NCI-H2171 (cell line): ENCODE results near the gene ZNF276.
"Not testable (repeated sequence)": the region's sequence is repeated elsewhere in the genome, so short reads cannot be mapped to it uniquely, and the experiment has no call there.

ENCODE experiments used
- DNase-seq: peaks from one replicate; lab custom pipeline; 2025; lab: John Stamatoyannopoulos, UW

Gene ZNF276

DNA sequence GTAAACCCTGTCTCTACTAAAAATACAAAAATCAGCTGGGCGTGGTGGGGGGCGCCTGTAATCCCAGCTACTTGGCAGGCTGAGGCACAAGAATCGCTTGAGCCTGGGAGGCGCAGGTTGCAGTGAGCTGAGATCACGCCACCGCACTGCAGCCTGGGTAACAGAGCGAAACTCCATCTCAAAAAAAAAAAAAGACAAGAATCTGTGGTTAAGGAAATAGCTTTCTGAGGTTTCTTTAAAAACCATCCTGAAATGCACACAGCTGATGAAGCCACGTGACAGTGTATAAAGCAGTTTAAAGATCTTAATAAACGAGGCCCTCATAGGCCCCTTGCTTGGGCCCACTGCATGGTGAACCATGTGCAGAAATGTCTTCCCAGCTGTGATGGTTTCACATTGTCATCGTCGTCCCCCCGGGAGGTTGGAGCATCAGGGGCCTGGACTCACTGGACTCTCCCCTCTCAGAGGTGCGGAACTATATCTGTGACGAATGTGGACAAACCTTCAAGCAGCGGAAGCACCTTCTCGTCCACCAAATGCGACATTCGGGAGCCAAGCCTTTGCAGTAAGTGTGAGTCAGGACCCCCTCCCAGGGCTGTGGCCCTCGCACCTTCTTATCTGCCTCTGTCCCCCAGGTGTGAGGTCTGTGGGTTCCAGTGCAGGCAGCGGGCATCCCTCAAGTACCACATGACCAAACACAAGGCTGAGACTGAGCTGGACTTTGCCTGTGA, 16.2 kb downstream of the ZNF276 start:
- no peak for DNase-seq

- no peak for DNase-seq
Observed at GRCh38 chr16:89738072-89738377, 16.7 kb downstream of the ZNF276 start.

- no peak for DNase-seq
Observed at GRCh38 chr16:89738538-89739317, 17.4 kb downstream of the ZNF276 start.

DNA sequence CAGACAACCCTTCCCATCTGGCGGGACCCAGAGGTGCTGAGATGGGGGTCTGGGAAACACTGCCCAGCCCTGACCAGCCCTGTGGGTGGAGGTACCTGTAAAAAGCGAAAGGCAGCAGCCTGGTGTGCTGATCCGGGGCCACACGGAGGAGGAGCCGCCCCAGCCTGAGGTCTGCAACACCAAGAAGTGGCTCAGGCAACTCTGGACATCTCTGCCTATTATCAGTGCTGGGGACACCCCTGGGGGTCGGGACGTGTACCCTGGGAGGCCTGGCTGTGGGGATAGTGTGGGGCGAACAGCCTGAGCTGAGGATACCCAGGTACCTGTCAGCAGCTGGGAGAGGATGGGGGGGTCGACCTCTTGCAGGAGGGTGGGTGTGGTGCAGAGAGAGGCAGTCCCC, 18.0 kb downstream of the ZNF276 start:
- DNase-seq, result no peak

GRCh38 chr16:89741342-89742014, 20.1 kb downstream of the ZNF276 start:
- no peak for DNase-seq

GRCh38 chr16:89742948-89743347, 21.6 kb downstream of the ZNF276 start:
- no peak for DNase-seq

DNA sequence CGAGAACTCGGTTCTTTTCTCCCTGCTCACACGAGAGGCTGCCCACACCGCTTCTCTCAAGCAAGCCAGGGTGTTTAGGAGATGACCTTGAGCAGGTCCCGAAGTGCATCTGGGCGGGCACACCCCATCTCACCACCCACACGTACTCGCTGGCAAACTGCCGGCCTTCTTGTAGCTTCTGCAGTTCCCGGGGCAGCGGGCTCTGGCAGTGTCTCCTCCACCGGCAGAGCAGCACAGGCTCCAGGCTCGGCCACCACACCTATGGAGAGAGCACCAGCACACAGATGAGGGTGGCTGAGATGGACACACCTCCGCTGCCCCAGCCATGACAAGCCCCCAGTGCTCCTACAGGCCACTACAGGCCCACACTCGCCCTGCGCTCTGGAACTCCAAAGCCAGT, 23.5 kb downstream of the ZNF276 start:
- DNase-seq, result no peak

DNA sequence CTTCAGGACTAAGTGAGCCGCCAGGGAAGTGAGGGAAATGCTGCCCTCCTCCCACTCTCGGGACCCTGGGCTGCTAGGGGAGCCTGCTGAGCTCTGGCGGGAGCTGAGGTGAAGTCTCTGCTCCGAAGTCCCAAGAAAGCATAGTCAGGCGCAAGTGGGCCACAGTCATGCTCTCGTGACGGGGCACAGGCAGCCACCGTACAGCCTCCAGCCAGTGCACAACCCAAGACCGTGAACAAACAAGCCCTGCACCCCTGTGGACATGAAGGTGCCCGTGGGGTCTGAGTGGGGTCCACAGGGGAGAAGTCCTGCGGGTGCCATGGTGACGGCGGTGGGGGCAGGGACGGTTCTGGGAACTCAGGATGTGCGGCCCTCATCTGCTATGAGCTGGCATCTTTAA, 24.7 kb downstream of the ZNF276 start:
- no peak for DNase-seq

DNA sequence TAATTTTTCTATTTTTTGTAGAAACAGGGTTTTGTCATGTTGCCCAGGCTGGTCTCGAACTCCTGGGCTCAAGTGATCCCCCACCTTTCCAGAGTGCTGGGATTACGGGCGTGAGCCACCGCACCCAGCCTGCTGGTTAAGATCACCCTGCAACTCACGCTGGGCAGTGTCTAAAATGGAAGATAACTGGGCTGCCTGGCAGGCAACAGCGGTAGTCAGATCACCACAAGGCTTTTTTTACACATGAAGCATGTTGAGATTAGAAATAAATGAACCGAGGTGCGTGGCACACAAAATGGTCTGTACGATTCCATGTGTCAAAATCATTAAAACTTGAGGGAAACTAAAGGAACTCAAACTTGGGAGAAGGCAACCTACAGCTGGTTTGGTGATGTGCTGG, 26.7 kb downstream of the ZNF276 start:
- no peak for DNase-seq

GRCh38 chr16:89748921-89749320, 27.6 kb downstream of the ZNF276 start:
- no peak for DNase-seq

DNA sequence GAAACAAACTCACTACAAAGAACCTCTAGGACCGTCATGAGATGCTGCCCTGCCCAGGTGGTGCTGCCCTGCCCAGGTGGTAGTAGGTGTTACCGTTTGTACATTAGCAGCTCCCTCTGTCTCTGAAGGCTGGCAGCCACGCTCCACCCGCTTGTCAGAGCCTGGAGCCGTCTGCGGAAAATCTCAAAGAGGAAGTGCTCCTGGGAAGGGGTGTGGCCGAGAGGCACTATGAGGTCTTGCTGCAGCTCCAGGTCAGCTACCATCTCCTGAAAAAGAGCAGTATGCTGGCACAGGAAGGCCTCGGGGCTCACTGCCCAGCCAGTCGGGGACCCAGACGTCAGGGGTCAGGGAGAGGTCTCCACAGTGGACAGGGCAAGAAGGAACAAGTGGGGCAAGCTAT, 28.3 kb downstream of the ZNF276 start:
- no peak for DNase-seq

- DNase-seq, result no peak
Observed at GRCh38 chr16:89759746-89760340, 38.5 kb downstream of the ZNF276 start.

DNA sequence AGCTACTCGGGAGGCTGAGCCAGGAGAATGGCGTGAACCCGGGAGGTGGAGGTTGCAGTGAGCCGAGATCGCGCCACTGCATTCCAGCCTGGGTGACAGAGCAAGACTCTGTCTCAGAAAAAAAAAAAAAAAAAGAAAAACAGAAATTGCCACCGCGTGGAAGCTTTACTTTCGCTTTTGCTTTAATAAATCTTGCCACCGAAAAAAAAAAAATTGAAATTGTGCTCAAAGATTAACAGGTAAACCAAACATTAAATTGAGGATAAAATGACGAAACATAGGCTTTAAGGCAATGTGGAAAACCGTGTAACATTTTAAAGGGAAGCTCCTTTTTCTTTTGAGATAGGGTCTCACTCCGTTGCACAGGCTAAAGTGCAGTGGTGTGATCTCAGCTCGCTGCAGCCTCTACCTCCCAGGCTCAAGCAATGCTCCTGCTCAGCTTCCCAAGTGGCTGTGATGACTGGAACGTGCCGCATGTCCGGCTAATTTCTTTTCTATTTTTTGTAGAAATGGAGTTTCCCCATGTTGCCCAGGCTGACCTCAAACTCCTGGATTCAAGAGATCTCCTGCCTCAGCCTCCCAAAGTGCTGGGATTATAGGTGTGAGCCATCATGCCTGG, 40.1 kb downstream of the ZNF276 start:
- no peak for DNase-seq

- no peak for DNase-seq
Observed at GRCh38 chr16:89764711-89765201, 43.4 kb downstream of the ZNF276 start.

- DNase-seq, result no peak
Observed at GRCh38 chr16:89765292-89765830, 44.0 kb downstream of the ZNF276 start.

- no peak for DNase-seq
Observed at GRCh38 chr16:89770367-89770766, 49.0 kb downstream of the ZNF276 start.

DNA sequence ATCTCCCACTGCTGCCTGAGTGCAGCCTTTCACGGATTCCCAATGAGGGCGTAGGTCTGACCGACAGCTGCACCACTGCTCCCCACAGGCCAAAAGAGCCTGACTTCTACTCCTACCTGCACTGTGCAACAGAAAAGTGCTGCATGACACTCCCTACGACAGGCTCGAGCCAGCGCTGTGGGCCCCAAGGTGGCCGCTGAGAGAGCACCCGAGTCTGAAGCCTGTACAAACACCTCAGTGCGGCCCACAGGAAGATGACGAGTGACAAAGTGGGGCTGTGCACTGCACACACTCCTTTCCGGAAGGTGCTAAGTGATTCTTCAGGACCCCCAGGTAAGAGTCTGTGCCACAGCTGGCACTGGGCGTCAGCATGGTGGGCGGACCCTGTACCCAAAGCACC, 53.9 kb downstream of the ZNF276 start:
- DNase-seq, result no peak

DNA sequence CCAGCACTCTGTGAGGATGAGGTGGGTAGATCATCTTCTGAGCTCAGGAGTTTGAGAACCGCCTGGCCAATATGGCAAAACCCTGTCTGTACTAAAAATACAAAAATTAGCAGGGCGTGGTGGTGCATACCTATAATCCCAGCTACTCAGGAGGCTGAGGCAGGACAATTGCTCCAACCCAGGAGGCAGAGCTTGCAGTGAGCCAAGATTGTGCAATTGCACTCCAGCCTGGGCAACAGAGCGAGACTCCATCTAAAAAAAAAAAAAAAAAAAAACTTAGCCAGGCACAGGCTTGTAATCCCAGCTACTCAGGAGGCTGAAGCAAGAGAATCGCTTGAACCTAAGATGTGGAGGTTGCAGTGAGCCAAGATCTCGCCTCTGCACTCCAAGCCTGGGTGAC, 56.9 kb downstream of the ZNF276 start:
- not testable (repeated sequence) for DNase-seq

- no peak for DNase-seq
Observed at GRCh38 chr16:89779231-89779908, 58.0 kb downstream of the ZNF276 start.

DNA sequence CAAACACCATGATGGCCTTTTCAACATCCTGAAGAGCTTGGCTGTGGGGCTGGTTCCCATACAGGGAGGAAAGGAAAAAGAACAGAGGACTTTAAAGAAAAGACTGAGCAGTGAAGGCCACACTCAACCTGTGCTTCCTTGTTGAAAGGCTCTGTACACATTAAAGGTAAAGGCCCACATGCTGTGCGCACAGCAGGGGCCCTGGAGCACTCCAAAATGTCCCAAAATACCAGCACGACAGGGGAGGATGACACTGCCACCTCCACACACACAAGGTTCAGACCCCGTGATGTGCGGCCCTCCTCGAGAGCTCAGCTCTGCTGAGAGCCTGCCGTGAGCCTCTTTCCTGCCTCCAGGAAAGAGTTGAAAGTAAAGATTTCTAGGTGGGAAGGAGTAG, 58.6 kb downstream of the ZNF276 start:
- DNase-seq, result no peak

DNA sequence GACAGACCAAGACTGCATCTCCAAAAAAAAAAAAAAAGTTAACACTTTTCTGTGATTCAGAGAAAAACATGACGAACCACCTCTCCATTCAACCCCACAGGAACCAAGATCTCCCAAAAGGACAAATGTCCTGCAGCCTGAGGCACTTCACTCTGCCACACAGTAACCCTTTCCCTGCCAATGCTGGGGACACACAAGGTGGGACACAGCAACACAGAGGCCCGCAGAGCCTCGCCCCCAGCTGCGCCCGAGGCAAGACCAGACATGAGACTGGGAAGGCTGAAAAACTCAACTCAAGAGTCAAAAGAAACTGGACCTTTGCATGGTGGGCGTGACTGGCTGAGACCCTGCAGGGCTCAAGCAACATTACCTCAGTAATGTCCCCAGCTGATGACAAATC, 61.2 kb downstream of the ZNF276 start:
- DNase-seq, result no peak
